Astrocyte of the spinal cord (primary cell): ENCODE measurements around the gene UBAP1L.

Source experiments
- DNase-seq: peaks from one replicate; pipeline ENCODE4 v3.0.0; 2011; ENCODE audit warnings: low read depth, low spot score
- H3K4me3 ChIP-seq: 2 replicates; pipeline ENCODE4 v1.5.1; 2011; ENCODE audit warnings: low read depth, mild to moderate bottlenecking, low read length, moderate library complexity
- in situ Hi-C: cut with HindIII; loops from 2 replicates; pipeline ENCODE4 v1.10.0; 2017; ENCODE audit warnings: low sequenced_read_pairs
- TF ChIP-seq, protein P1 (sequence below): IDR thresholded peaks from 2 replicates; pipeline ENCODE4 v1.5.1; 2012; ENCODE audit warnings: low read depth, mild to moderate bottlenecking, low read length, inconsistent platforms

Gene UBAP1L

DNA sequence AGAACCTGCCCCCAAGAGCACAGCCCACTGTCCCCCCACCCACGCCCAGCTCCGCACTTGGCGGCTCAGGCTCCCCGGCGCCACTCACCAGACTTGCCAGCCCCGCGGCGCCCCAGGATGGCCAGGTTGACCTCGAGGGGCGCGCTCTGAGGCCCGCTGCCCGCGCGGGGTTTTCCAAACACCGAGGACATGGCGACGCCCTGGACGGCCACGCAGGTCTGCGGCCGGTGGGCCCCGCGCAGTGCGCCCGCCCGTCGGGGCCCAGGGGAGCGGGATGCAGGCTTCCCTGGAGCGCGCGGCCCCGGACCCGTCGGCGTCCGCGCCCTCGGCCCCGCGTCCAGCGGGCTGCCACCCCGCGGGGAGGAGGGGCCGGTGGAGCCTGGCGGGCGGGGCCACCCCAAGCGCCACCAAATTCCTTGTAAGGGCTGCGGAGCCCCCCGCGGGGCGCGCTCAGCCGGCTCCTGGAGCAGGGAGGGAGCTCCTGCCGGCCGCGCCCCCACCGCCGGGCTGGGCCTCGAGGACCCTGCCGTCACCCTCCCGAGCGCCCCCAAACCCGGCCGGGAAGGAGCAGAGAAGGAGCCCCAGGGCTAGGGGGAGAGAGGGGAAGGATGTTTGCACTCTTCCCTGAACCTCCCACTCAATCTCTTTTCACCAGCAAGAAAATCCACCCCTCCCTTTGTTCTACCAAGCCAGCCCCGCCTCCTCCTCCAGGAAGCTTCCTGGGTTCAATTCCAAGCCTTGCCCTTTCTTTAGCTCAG is 47.2 kb downstream of the UBAP1L start, which contains the start of gene RASL12:
Gene RASL12, minus strand, starts transcription at position 347 of the 758 bp plus-strand sequence. Its CDS starts 156 bp downstream, at position 191.
- DNase-seq, result no peak

DNA sequence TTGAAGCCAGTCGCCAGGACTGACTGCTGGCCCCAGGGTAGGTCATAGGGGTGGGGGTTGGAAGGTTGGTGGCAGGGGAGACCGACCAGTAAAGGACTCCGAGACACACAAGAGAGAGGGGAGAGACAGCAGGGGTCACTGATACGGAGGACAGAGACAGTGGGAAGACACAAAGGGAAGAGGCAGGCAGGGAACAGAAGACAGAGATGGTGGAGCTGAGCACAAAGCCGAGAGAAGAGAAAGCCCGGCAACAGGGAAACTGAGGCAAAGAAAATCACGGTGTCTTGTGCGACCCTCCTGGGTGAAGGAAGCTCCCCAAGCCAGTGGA is 47.7 kb downstream of the UBAP1L start:
- DNase-seq, result no peak
- no peak overlapping the region for H3K4me3 ChIP-seq
- in situ Hi-C loops, result no loop called here
- TF ChIP-seq, protein P1, sequence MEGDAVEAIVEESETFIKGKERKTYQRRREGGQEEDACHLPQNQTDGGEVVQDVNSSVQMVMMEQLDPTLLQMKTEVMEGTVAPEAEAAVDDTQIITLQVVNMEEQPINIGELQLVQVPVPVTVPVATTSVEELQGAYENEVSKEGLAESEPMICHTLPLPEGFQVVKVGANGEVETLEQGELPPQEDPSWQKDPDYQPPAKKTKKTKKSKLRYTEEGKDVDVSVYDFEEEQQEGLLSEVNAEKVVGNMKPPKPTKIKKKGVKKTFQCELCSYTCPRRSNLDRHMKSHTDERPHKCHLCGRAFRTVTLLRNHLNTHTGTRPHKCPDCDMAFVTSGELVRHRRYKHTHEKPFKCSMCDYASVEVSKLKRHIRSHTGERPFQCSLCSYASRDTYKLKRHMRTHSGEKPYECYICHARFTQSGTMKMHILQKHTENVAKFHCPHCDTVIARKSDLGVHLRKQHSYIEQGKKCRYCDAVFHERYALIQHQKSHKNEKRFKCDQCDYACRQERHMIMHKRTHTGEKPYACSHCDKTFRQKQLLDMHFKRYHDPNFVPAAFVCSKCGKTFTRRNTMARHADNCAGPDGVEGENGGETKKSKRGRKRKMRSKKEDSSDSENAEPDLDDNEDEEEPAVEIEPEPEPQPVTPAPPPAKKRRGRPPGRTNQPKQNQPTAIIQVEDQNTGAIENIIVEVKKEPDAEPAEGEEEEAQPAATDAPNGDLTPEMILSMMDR, result no peak

More for the DNA sequence above, 47.2 kb downstream of the UBAP1L start, which contains the start of gene RASL12:
- H3K4me3 ChIP-seq, result no peak within 1 kb of the TSS
- in situ Hi-C loops, result no loop called here
- TF ChIP-seq, protein P1, result no peak

DNA sequence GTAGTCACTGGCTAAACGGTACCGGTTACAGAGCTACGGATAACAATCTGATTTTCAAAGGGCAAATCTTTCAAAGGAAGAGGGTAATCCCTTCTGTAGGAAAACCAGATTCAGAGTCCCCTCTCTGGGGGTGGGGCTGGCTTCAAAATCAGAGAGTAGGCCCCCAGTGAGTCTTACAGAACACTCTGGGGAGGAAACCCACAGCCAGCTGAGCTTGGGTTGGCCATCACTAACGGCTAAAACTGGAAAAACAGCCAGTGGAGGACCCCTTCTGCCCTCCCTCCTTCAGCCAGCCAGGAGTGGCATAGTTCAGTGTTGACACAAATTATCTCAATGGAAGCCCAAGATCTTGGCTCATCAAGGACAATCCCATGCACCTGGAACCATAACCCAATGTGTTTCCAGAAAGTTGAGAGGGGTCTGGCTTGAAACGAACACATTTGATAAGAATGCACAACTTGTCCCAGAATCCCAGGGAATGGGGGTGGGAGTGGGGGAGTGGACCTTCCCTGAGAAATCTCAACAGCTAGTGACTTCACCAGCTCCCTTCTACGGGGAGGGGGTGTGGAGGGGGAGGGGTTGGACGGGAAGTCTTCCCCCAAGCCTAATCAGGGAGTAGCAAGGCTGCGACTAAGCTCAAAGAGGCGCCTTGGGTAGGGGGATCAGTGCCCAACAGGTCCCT is 48.2 kb downstream of the UBAP1L start:
- in situ Hi-C loops, result no loop called here
- no peak for DNase-seq
- no peak overlapping the region for H3K4me3 ChIP-seq
- TF ChIP-seq, protein P1, result no peak

DNA sequence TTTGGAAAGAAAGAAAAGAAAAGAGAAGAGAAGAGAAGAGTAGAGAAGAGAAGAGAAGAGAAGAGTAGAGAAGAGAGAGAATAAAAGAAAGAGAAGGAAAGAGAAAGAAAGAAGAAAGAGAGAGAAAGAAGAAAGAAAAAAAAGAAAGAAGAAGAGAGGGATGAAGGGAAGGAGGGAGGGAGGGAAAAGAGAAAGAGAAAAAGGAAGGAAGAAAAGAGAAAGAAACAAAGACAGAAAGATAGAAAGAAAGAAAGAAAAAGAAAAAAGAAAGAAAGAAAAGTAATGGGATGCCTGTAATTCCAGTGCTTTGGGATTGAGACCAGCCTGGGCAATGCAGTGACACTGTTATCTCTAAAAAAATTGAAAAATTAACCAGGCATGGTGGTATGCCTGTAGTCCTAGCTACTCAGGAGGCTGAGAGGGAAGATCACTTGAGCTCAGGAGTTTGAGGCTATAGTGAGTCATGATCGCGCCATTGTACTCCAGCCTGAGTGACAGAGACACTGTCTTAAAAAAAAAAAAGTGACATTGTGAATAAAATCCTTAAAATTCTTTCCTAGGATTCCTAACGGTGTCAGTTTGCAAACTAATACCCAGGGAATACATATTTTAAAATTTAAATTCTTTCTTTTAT is 48.9 kb downstream of the UBAP1L start:
- TF ChIP-seq, protein P1, result no peak
- H3K4me3 ChIP-seq, result no peak overlapping the region
- in situ Hi-C loops, result no loop called here
- DNase-seq, result no peak

DNA sequence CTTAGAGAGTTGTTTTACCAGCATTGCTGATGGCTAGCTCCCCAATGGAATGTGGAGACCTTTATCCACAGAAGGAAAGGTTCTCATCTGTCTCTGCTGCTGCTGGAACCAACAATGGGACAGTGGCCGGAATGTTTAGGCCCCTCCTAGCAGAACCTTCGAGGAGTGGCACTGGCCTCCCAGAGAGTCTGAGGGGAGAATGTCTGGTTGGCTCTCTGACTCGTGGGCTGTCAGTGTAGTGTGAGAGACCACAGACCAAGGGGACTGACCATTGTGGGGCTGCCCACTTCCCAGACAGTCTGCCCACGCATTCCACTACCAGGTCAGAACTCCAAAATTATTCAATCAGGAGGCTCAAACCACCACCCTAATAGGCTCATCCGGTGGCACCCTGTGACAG is 52.3 kb downstream of the UBAP1L start:
- TF ChIP-seq, protein P1, result no peak
- H3K4me3 ChIP-seq, result no peak overlapping the region
- DNase-seq, result no peak
- in situ Hi-C loops, result no loop called here

DNA sequence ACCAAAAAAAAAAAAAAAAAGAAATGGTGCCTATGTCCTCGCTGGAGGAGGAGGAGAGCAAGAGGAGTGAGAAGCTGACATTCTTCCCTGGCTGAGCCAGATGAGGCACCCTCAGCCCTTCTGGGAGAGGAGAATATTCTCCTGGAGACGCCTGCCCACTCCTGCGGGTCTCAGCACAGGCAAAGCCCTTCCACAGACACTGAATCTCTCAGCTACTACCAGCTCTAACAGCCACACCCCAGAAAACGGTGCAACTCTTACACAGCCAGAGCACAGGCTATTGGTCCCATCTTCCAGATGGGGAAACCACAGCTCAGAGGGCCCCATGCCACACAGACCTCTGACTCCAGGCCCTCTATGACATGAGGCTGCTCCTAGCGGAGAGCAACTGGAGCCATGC is 52.9 kb downstream of the UBAP1L start:
- in situ Hi-C loops, result no loop called here
- DNase-seq, result no peak
- H3K4me3 ChIP-seq, result no peak overlapping the region
- TF ChIP-seq, protein P1, result no peak
